GM11168 (cell line): ENCODE results near the gene MCM6.
"Not testable (repeated sequence)": the region's sequence is repeated elsewhere in the genome, so short reads cannot be mapped to it uniquely, and the experiment has no call there.

Experiments used
- in situ Hi-C: fragments of 300-500 bp; cut with MboI; formaldehyde crosslinking; loops from one replicate; pipeline ENCODE4 v1.12.0; 2022; ENCODE audit warnings: low sequenced_read_pairs; ENCODE audit not compliant: unreplicated experiment

MCM6 gene

GRCh38 chr2:135825550-135826176, 50.6 kb downstream of the MCM6 start:
- in situ Hi-C loops = no loop called here

DNA sequence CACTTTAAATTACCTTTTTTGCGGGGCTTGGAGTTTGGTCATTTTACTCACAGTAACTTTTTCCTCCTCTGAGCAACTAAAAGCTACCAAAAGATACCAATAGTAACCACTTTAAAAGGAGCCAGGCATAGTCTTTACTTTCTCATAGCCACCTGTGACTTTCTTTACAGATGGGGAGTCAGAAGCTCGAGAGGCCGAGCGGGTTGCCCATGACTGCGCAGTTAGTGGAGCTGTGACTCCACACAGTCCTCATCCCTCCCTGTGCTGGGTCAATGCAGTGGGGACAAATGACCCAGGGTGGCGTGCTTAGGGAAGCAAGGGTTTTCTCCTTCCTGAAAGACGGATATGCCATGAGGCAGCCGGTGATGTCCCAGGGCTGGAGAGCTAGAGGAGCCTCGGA, 51.1 kb downstream of the MCM6 start:
- in situ Hi-C loops = no loop called here

GRCh38 chr2:135822855-135823254, 53.4 kb downstream of the MCM6 start:
- in situ Hi-C loops = no loop called here

DNA sequence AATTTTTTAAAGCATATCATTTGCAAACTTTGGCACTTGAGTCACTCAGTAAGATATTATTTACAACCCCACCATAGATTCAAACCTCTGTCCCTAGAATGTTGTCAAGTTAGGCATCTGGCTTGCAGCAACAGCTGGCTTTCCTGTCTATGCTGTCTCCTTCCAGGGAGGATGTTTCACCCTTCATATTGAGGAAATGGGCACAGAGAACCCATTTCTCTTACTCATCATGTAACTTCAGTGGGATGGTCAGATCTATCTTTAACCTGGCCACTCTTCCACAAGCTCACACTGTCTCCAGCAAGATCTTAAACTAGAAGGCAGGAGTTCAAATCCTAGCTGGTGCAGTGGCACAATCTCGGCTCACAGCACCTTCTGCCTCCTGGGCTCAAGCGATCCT, 55.1 kb downstream of the MCM6 start:
- in situ Hi-C loops = no loop called here

DNA sequence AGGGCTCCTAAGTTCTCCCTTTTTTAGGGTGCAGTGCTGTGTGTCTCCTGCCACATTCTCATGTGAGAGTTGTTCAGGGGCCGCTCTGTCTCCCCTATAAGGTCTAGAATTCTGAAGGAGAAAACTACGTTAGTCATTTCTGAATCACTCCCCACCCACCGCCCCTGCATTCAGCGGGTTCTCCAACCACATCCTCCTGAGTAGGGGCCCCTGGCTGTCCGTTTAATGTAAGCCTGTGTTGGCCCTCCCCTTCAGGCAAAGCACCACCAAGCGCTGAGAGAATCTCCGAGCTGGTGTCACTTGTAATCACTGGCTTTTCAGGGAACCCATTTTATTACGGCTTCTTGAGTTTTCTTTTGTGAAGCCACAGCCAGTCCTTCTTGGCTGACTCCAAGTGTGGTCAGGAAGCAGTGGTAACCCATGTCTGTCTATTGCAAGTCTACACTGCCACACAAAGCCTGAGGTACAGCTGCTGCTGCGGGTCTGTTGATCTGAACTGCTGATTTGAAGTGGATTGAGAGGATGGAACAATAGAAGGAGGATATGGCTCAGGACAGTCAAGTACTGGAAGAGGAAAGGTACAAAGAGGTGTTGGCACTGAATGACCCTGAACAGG, 56.1 kb downstream of the MCM6 start:
- in situ Hi-C loops = no loop called here

GRCh38 chr2:135818937-135819610, 57.2 kb downstream of the MCM6 start:
- in situ Hi-C loops = no loop called here

DNA sequence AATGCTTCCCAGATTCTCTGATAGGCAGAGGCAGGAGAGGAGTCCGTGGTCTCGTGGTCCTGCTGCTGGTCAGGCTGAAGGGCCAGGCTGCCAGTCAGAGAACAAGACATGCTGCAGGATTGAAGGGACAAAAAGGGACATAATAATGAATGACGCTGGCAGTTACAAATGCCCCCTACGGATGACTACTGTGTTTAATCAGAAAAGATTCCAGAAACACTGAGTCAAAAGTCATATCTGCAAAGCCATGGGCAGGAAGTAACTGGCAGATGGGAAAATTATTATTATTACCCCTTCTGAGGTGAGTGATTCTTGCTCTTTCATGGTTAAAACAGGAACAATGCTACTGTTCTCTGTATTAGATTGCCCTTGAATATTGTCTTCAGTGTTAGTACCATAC, 58.3 kb downstream of the MCM6 start:
- in situ Hi-C loops = no loop called here

GRCh38 chr2:135817466-135817865, 58.8 kb downstream of the MCM6 start:
- in situ Hi-C loops = no loop called here

DNA sequence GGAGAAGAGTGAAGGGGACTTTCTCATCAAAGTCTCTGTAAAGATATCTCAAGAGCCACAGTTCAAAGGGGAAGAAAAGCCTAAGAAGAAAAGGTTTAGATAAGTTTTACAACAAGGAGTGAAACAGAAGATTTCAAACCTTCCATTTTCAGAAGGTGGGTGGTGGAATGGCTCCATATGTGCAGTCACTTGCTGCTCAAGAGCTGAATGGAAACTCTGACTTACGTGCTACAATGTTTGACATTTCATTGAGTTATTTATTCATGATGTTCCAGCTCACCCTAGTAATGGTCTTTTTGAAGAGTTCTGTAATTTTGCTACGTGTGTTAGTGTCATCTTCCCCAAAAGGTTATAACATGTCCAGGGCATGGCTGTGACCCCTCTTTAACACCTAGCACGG, 61.0 kb downstream of the MCM6 start:
- in situ Hi-C loops = no loop called here

GRCh38 chr2:135812907-135813511, 63.2 kb downstream of the MCM6 start:
- in situ Hi-C loops = no loop called here

DNA sequence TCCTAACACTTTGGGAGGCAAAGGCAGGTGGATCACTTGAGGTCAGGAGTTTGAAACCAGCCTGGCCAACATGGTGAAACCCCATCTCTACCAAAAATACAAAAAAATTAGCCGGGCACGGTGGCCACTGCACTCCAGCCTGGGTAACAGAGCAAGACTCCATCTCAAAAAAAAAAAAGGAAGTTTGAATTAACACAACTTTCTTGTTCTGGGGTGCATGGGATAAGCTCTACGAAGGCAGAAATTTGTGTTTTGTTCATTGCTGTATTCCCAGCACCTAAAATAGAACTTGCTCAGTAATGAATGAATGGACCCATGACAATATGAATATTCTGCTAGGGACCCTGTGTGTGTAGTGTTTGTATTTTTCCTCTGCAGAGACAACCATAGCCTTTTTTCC, 68.4 kb downstream of the MCM6 start:
- in situ Hi-C loops = not testable (repeated sequence)

DNA sequence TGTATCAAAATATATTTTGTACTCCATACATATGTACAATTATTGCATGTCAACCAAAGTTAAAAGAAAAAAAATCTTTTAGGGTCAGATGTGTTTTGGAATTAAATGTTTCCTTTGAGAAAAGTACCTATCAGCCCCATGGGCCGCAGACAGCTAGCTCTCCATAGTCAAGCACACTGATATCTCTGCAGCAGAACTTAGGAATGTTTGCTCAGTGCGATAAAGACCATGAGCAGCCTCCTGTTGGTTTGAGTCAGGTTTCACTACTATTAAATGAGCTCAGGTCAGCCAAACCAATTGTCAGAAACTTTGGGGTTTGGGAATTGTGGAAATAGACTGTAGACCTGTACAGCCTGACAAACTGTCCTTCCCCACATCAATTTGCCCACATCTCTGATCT, 73.0 kb downstream of the MCM6 start:
- in situ Hi-C loops = no loop called here

- in situ Hi-C loops = no loop called here
Measured at GRCh38 chr2:135802350-135802749, 73.9 kb downstream of the MCM6 start.

DNA sequence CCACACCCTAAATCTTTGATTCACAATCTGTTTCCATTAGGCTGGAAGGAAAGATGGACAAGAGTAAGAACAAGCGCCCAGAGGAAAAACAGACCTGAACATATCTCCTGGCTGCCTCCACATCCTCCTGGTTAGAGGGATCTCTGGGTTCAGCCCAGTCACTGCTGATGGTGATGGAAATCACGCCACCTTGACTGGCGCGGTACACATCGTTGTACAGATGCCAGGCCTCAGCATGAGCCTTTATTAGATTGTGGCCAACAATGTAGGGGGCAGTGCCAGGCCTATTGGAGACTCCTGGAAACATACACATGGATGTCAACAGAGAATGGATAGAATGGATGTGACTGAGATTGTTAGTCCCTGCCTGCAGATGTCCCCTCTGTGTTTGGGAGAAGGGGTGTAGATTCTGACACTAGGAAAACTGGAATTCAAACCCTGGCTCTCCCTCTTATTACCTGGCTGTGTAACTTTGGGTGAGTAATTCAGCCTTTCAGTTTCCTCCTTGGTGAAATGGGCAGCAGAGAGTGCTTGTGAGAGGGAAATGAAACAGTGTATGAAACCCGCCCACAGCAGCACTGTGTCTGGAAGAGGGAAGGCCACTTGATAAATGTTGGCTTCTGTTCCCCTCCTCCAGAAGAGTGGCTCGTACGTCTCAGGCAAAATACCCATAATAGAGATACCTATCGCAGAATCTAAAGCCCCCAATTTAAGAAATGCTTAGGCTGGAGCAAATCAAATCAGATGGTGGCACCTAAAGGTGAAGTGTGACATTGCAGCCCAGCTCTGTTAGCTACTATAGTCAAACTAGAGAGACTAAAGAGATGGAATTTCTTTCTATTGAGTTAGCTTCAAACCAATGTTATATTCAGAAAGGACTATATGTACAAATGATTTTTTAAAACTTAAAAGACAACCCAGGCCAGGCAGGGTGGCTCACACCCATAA, 75.5 kb downstream of the MCM6 start:
- in situ Hi-C loops = no loop called here

GRCh38 chr2:135799738-135800137, 76.5 kb downstream of the MCM6 start:
- in situ Hi-C loops = no loop called here

- in situ Hi-C loops = no loop called here
Measured at GRCh38 chr2:135798762-135799161, 77.5 kb downstream of the MCM6 start.

GRCh38 chr2:135798275-135798705, 78.0 kb downstream of the MCM6 start:
- in situ Hi-C loops = no loop called here

DNA sequence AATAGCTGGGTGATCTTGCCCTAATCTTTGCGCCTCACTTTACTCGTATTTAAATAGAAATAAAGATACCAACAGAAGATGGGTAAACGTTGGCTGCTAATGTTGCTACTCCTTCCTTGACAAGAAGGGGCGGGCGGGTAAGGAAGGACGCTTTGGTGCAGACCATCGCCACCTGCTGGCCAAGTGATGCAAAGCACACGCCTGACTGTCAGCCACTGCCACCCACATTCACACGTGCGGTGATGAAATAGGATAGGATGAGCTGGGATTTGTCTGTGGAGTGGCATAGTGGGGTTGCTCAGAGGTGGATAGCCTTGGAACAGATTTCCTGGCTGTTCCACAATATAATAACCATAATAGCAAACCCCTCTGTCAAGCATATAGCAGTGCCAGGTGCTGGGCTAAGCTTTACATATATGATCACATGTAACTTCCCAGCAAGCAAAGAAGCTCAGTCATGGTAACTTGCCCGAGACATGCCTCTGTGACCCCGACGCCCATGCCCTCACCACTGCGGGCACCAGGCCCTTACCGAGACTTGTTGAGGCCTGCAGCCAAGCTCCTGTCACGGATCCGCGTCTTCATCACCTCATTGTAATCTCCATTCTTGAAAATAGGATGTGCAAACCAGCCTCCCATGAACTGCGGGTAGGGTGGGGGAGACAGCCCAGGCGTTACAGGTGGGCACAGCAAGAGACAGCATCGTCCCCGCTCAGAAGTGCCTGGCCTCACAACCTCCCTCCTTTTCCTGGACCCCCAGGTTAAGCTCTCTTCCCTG, 78.6 kb downstream of the MCM6 start:
- in situ Hi-C loops = no loop called here

DNA sequence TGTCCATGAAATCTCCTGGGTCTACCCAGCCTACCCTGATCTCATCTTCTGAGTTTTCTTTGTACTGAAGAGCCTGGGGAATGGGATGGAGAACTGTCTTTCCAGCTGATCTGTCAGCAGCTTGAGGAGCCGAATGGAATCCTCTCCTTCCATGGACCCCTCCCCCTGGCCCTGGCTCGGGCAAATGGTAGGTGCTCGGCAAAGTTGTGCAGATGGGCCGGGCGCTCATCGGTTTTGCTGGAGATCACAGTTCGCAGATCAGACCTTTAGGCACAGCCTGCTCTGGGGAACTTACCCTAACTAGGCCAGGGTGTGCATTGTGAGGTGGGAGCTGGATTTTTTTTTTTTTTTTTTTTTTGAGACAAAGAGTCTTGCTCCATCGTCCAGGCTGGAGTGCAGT, 79.6 kb downstream of the MCM6 start:
- in situ Hi-C loops = no loop called here

DNA sequence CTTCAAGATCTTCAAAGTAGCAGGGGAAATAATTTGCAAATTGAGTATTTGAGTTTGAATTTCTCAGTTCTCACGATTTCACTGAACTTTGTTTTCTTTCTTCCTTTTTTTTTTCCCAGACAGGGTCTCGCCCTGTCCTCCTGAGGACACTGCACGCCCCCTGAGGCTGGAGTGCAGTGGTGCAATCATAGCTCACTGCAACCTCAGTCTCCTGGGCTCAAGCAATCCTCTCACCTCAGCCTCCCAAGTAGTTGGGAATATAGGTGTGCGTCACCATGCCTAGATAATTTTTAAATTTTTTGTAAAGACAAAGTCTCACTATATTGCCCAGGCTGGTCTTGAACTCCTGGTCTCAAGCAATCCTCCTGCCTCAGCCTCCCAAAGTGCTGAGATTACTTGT, 80.6 kb downstream of the MCM6 start:
- in situ Hi-C loops = not testable (repeated sequence)
